DMS 273 (cell line): ENCODE results near the gene PIK3R4.

ENCODE experiments used
- DNase-seq: peaks from one replicate; lab custom pipeline; 2025; ENCODE audit not compliant: unreplicated experiment; lab: John Stamatoyannopoulos, UW

PIK3R4 gene

GRCh38 chr3:130746246-130747039 is at the start of gene PIK3R4:
TSS of gene PIK3R4 (minus strand) at chr3:130746829. CDS start at chr3:130745218, 1,611 bp downstream.
- peak; percentile 99 for DNase-seq

- no peak for DNase-seq
Measured at GRCh38 chr3:130795396-130795795, 48.8 kb upstream of the PIK3R4 start.

GRCh38 chr3:130792246-130792645 is 45.6 kb upstream of the PIK3R4 start:
- DNase-seq, result no peak

- DNase-seq, result no peak
Measured at GRCh38 chr3:130789782-130790322, 43.2 kb upstream of the PIK3R4 start.

GRCh38 chr3:130787422-130788068 is 40.9 kb upstream of the PIK3R4 start:
- no peak for DNase-seq

- no peak for DNase-seq
Measured at GRCh38 chr3:130786306-130786705, 39.7 kb upstream of the PIK3R4 start.

GRCh38 chr3:130783629-130784028 is 37.0 kb upstream of the PIK3R4 start:
- no peak for DNase-seq

GRCh38 chr3:130779486-130779885 is 32.9 kb upstream of the PIK3R4 start:
- DNase-seq, result no peak

GRCh38 chr3:130779031-130779430 is 32.4 kb upstream of the PIK3R4 start:
- no peak for DNase-seq

- DNase-seq, result peak; percentile 86
Measured at GRCh38 chr3:130773366-130773765, 26.7 kb upstream of the PIK3R4 start.

GRCh38 chr3:130772129-130772528 is 25.5 kb upstream of the PIK3R4 start:
- DNase-seq, result peak; percentile 82

GRCh38 chr3:130770644-130771043 is 24.0 kb upstream of the PIK3R4 start:
- DNase-seq, result no peak

- DNase-seq, result no peak
Measured at GRCh38 chr3:130761730-130762311, 15.2 kb upstream of the PIK3R4 start.

- DNase-seq, result no peak
Measured at GRCh38 chr3:130760922-130761321, 14.3 kb upstream of the PIK3R4 start.

- DNase-seq, result peak; percentile 88
Measured at GRCh38 chr3:130759692-130760338, 13.2 kb upstream of the PIK3R4 start.

- DNase-seq, result no peak
Measured at GRCh38 chr3:130758624-130759369, 12.2 kb upstream of the PIK3R4 start.

- DNase-seq, result no peak
Measured at GRCh38 chr3:130757611-130758150, 11.1 kb upstream of the PIK3R4 start.

- DNase-seq, result no peak
Measured at GRCh38 chr3:130755666-130756065, 9.0 kb upstream of the PIK3R4 start.

GRCh38 chr3:130748981-130749380 is 2.4 kb upstream of the PIK3R4 start:
- no peak for DNase-seq

GRCh38 chr3:130748467-130748861 is 1.8 kb upstream of the PIK3R4 start:
- no peak for DNase-seq
